IPS-15b (cell line): ENCODE measurements around the gene LDLRAD4.

Experiments used
- H3K27me3 ChIP-seq: one replicate; pipeline ENCODE4 v1.6.1; 2013; ENCODE audit warnings: low read length; ENCODE audit not compliant: control insufficient read depth, insufficient read depth
- H3K36me3 ChIP-seq: one replicate; pipeline ENCODE4 v1.6.1; 2013; ENCODE audit warnings: low read length; ENCODE audit not compliant: control insufficient read depth, insufficient read depth
- H3K4me1 ChIP-seq: one replicate; pipeline ENCODE4 v1.6.1; 2013; ENCODE audit warnings: mild to moderate bottlenecking, low read length; ENCODE audit not compliant: control insufficient read depth, insufficient read depth
- H3K4me3 ChIP-seq: one replicate; pipeline ENCODE4 v1.5.1; 2013; ENCODE audit warnings: low read depth, low read length
- H3K9ac ChIP-seq: one replicate; pipeline ENCODE4 v1.6.1; 2013; ENCODE audit warnings: low read depth, mild to moderate bottlenecking, low read length
- H3K9me3 ChIP-seq: one replicate; pipeline ENCODE4 v1.6.1; 2013; ENCODE audit warnings: mild to moderate bottlenecking, low read length; ENCODE audit not compliant: control insufficient read depth, insufficient read depth

LDLRAD4 gene

DNA sequence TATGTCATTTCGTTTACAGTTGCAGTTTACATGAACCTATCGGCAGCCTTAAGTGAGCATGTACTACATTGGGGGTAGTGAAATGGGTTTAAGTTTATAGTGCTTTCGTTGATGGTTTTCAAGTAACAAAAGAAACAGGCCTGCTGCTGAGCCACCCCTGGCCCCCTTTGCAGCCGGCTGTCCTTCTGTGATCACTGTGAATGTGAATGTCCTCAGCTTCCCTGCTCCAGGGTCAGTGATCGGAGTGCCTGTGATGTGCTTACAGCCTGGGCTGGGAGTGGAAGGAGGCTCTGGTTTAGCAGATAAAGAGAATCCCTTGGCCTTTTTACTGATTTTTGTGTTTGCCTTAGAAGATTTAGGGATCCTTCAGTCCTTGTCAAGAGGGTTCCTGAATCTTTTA lies 353.6 kb downstream of the LDLRAD4 start:
- Histone ChIP-seq H3K9ac (no peak overlapping the region), H3K9me3 (no peaks in the 10 kb centered on the region), H3K36me3 (no peaks in the 10 kb centered on the region), H3K4me1 (peaks cover under 1% of the 10 kb centered on the region), H3K27me3 (no peaks in the 10 kb centered on the region), H3K4me3 (no peak overlapping the region)

DNA sequence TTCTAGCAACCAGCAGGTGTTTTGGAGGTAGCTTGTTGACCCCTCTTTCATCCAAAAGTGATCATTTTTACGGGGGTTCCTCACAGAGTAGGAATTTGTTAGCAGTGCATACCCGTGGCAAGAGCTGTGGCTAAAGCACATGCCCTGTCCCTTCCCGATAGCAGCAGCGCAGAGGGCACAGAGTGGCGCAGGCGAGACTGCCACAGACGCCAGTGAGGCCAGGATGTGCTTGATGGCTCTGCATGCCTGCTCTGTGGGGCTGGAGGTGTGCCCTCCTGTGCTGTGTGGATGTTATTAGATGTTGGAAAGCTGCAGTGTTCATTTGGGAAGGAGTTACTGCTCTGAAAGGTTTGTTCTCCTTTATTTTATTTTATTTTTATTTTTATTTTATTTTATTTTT lies 354.2 kb downstream of the LDLRAD4 start:
- Histone ChIP-seq H3K9ac (no peak overlapping the region), H3K4me1 (no peaks in the 10 kb centered on the region), H3K9me3 (no peaks in the 10 kb centered on the region), H3K36me3 (no peaks in the 10 kb centered on the region), H3K4me3 (no peak overlapping the region), H3K27me3 (no peaks in the 10 kb centered on the region)

DNA sequence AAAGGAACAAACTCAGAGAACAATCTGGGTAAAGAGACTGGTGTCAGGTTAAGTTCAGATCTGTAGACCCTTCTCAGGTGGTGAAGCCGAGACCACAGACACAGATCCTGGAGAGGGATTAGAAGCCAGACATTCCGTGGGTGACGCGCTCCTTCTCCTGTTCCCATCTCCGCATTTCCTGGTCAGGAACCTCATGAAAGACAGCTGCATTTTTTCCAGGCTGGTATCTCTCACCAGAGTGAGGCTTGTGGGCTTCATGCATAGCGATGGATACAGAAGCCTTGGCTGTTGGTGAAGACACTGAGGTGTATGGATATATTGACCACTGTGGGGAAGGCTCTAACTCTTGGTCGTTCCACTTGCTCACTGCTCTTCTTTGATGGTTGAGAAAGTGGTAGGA lies 355.2 kb downstream of the LDLRAD4 start:
- H3K36me3 ChIP-seq, result no peaks in the 10 kb centered on the region
- H3K4me1 ChIP-seq, result no peaks in the 10 kb centered on the region
- no peaks in the 10 kb centered on the region for H3K9me3 ChIP-seq
- H3K4me3 ChIP-seq, result no peak overlapping the region
- no peaks in the 10 kb centered on the region for H3K27me3 ChIP-seq
- H3K9ac ChIP-seq, result no peak overlapping the region

DNA sequence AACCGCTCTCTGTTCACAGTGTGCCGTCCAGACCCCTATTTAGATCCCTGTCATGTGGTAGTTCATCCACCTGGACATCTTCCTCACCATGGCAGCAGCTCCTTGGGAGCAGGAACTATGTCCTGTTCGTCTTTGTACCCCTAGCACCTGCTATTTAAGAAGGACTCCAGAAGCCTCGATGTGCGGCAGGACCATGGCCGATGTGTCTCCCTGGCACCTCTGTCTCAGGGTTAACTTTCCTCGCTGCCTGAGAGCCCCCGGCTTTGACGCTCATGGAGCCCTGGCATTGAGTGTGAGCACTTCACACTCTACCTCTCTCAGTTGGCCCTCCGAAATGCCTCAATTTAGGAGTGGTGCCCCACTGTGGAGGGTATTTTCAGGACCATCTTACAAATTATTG lies 355.8 kb downstream of the LDLRAD4 start:
- Histone ChIP-seq H3K27me3 (no peaks in the 10 kb centered on the region), H3K9ac (no peak overlapping the region), H3K4me3 (no peak overlapping the region), H3K4me1 (no peaks in the 10 kb centered on the region), H3K36me3 (no peaks in the 10 kb centered on the region), H3K9me3 (no peaks in the 10 kb centered on the region)

DNA sequence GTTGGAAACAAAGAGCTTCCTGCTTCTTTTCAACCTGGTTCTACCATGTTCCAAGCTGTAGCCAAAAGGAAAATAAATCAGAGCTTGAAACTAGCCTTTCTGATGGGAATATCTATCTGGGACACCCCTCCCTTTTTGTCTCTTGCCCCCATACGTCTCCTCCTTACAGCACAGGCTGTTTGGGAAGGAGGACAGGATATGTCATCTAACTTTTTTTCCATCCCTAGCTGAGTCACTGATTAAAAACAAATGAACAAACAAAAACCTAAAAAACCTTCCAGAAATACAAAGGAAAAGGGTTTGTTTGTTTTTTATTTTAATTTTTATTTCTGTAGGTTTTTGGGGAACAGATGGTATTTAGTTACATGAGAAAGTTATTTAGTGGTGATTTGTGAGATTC lies 356.2 kb downstream of the LDLRAD4 start:
- H3K9me3 ChIP-seq, result no peaks in the 10 kb centered on the region
- no peaks in the 10 kb centered on the region for H3K4me1 ChIP-seq
- no peak overlapping the region for H3K4me3 ChIP-seq
- no peaks in the 10 kb centered on the region for H3K36me3 ChIP-seq
- no peaks in the 10 kb centered on the region for H3K27me3 ChIP-seq
- no peak overlapping the region for H3K9ac ChIP-seq

DNA sequence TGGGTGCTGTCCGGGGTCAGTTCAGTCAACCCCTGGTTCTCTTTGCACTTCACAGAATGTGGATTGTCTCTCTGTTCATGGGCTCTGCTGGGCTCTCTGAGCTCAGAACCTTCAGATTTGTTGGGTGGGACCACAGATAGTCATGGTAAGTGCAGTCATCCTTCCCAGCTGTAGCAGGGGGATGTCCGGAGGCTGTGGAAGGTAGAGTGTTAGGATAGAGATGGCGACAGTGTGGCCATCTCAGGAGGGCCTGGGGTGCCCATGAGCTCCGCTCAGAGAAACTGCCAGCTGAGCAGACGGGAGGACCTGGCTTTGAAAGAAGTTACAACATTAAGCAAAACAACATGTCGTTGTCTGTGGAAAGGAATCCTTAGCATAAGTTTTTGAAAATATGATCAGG lies 358.0 kb downstream of the LDLRAD4 start:
- Histone ChIP-seq H3K4me3 (no peak overlapping the region), H3K9me3 (no peaks in the 10 kb centered on the region), H3K9ac (no peak overlapping the region), H3K4me1 (no peaks in the 10 kb centered on the region), H3K36me3 (no peaks in the 10 kb centered on the region), H3K27me3 (no peaks in the 10 kb centered on the region)

DNA sequence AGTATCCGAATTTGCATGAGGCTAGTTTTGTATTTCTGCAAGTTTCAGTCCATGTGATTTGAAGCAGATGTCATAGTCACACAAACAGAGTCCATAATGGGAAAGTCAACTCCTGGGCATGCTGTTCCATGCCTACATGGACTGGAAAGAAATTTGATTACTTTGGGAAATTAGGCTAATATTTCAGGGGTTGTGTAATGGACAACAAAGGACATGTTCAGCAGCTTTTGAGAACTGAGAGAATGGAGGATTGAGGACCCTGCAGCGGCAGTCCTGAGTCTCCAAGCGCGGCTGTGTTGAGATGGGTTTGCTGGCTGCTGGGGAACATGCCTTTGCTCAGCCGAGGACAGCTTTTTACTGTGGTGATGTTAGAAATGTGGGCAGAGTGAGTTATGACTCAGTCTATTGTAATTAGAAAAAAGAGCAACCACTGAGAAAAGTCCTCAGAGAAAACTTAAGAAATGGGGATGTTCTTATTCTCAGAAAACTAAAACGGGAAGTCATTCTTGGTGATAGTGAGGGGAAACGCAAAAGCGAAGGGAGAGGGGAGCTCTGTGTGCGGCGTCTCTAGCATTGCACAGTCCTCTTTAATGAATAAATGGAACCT lies 358.6 kb downstream of the LDLRAD4 start:
- H3K9ac ChIP-seq, result no peak overlapping the region
- H3K27me3 ChIP-seq, result no peaks in the 10 kb centered on the region
- no peak overlapping the region for H3K4me3 ChIP-seq
- no peaks in the 10 kb centered on the region for H3K36me3 ChIP-seq
- no peaks in the 10 kb centered on the region for H3K4me1 ChIP-seq
- H3K9me3 ChIP-seq, result no peaks in the 10 kb centered on the region

DNA sequence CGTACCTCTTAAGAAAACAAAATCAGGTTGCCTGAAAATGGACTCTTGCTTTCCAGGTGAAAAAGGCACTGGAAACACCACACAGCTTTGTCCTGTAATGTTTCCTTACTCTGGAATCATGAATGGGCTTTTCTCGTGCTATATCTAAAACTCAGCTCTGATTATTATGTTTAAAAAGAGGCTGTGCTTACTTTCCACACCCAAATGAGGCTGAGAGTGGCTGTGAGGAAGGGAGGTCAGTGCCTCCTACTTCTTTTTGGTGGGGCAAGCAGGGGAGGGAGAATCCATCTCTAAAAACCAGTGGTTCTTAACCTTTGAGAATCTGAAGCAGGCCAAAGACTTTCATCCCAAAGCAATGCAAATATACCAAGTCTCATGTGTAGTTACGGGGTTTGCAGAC lies 359.2 kb downstream of the LDLRAD4 start:
- Histone ChIP-seq H3K27me3 (no peaks in the 10 kb centered on the region), H3K4me3 (no peak overlapping the region), H3K9ac (no peak overlapping the region), H3K36me3 (no peaks in the 10 kb centered on the region), H3K9me3 (no peaks in the 10 kb centered on the region), H3K4me1 (no peaks in the 10 kb centered on the region)

DNA sequence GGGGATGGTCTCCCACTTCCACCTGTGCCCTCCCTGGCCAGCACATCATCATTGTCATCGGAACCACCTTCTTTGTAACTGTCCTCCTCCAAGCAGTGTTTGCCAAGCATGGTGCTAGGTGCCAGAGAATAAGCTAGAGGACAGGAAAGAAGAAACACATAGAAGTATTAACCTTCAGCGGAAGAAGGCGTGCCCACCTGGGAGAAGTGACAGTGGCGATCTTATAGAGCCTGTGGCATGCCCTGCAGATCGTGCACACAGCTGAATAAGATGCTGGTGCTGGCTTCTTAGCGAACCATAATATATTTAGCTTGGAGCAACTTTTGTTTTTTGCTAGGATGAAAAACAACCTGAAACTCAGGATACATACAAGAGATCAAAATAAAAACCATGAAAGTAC lies 359.8 kb downstream of the LDLRAD4 start:
- no peaks in the 10 kb centered on the region for H3K27me3 ChIP-seq
- no peaks in the 10 kb centered on the region for H3K36me3 ChIP-seq
- H3K9me3 ChIP-seq, result no peaks in the 10 kb centered on the region
- H3K9ac ChIP-seq, result no peak overlapping the region
- no peaks in the 10 kb centered on the region for H3K4me1 ChIP-seq
- H3K4me3 ChIP-seq, result no peak overlapping the region

DNA sequence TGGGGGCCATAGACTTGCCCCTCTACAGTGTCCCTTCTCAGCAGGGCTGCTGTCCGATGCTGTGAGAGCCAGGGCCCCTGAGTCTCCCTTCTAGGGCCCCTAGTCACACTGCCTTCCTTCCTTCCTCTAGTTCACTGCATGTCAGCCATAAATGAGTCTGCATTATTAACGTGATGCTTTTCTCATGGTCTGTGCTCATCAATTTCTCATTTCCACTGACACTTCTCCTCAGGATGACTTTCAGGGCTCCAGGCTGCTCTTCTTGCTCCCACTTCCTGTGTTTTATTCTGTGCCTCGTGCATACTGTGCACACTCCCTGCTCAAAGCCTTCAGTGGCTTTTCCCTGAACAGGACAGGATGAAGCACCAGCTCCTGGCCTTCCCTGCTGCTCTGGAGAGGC lies 361.3 kb downstream of the LDLRAD4 start:
- Histone ChIP-seq H3K4me1 (no peaks in the 10 kb centered on the region), H3K27me3 (no peaks in the 10 kb centered on the region), H3K36me3 (no peaks in the 10 kb centered on the region), H3K9ac (no peak overlapping the region), H3K4me3 (no peak overlapping the region), H3K9me3 (no peaks in the 10 kb centered on the region)

DNA sequence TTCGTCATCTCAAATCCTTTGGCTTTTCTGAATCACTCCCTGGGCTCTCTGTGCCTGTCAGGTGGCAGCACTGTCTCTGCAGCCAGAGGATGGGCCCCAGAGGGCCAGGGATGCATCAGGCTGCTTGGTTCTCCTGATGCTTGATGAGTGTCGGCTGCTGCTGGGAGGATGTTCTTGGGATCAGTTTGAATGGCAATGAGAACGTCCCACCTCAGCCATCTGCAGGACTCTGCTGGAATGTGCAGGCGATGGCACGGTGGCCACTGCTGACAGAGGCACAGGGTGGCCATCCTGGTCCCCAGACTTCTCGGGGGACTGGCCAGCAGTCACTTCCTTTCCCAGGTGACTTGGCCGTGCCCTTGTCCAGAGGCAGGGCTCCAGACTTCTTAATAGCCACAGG lies 361.8 kb downstream of the LDLRAD4 start:
- Histone ChIP-seq H3K4me3 (no peak overlapping the region), H3K9me3 (no peaks in the 10 kb centered on the region), H3K9ac (no peak overlapping the region), H3K36me3 (no peaks in the 10 kb centered on the region), H3K4me1 (no peaks in the 10 kb centered on the region), H3K27me3 (no peaks in the 10 kb centered on the region)

DNA sequence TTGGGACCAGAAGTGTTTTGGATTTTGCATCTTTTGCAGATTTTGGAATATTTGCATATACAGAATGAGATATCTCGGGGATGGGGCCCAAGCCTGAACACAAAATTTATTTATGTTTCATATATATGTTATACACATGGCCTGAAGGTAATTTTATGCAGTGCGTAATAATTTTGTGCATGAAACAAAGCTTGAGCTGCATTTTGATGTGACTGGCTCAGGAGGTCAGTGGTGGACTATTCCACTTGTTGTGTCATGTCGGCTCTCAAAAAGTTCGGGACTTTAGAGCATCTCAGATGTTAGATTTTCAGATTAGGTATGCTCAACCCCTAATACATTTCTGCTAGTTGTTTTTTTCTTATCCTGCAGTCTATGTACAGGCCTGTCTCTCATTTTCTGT lies 362.4 kb downstream of the LDLRAD4 start:
- no peaks in the 10 kb centered on the region for H3K4me1 ChIP-seq
- H3K9ac ChIP-seq, result no peak overlapping the region

More for the DNA sequence above, 362.4 kb downstream of the LDLRAD4 start:
- Histone ChIP-seq H3K36me3 (no peaks in the 10 kb centered on the region), H3K27me3 (no peaks in the 10 kb centered on the region), H3K4me3 (no peak overlapping the region), H3K9me3 (no peaks in the 10 kb centered on the region)
